LNCaP clone FGC (cell line): ENCODE results near the gene CACNG7.
A peak's percentile ranks its signal among the peaks of the same experiment; 100 is the strongest.

Experiments used
- DNase-seq: peaks from one replicate; pipeline ENCODE4 v3.0.0-alpha.2; 2011; ENCODE audit warnings: low read depth
- H3K4me3 ChIP-seq: 2 replicates; pipeline ENCODE4 v1.5.1; 2011; ENCODE audit warnings: mild to moderate bottlenecking, low read depth, low read length, control low read depth
- CTCF ChIP-seq: IDR thresholded peaks from 2 replicates; pipeline ENCODE4 v1.5.1; 2012; ENCODE audit warnings: mild to moderate bottlenecking; ENCODE audit not compliant: control insufficient read depth, insufficient read depth; ENCODE audit errors: extremely low read depth

Gene CACNG7

GRCh38 chr19:53879140-53880081 lies 29.7 kb upstream of the CACNG7 start:
- DNase-seq: no peak
- TF ChIP-seq CTCF: no peak
- peak overlapping the region; percentile 60 for H3K4me3 ChIP-seq

- H3K4me3 ChIP-seq: no peak overlapping the region
- TF ChIP-seq CTCF: no peak
- DNase-seq: no peak
Measured at GRCh38 chr19:53880711-53881481, 28.2 kb upstream of the CACNG7 start.

GRCh38 chr19:53881482-53882390 lies 27.3 kb upstream of the CACNG7 start, which contains the start of gene PRKCG:
PRKCG (plus strand) TSS chr19:53882197; CDS start chr19:53882495, 298 bp downstream.
- peak; percentile 58 for TF ChIP-seq CTCF
- H3K4me3 ChIP-seq: 0 out of 2 replicates have a peak within 1 kb of the TSS, but pooled peaks have one; percentile 9
- no peak for DNase-seq

- H3K4me3 ChIP-seq: no peak overlapping the region
- no peak for DNase-seq
- no peak for TF ChIP-seq CTCF
Measured at GRCh38 chr19:53882391-53883050, 26.6 kb upstream of the CACNG7 start.

- H3K4me3 ChIP-seq: no peak overlapping the region
- no peak for TF ChIP-seq CTCF
- DNase-seq: no peak
Measured at GRCh38 chr19:53883231-53883661, 25.8 kb upstream of the CACNG7 start.

GRCh38 chr19:53883741-53884140 lies 25.3 kb upstream of the CACNG7 start:
- no peak for TF ChIP-seq CTCF
- H3K4me3 ChIP-seq: no peak overlapping the region
- DNase-seq: no peak
